ENCODE measurements around the gene DENND1A.

DNA sequence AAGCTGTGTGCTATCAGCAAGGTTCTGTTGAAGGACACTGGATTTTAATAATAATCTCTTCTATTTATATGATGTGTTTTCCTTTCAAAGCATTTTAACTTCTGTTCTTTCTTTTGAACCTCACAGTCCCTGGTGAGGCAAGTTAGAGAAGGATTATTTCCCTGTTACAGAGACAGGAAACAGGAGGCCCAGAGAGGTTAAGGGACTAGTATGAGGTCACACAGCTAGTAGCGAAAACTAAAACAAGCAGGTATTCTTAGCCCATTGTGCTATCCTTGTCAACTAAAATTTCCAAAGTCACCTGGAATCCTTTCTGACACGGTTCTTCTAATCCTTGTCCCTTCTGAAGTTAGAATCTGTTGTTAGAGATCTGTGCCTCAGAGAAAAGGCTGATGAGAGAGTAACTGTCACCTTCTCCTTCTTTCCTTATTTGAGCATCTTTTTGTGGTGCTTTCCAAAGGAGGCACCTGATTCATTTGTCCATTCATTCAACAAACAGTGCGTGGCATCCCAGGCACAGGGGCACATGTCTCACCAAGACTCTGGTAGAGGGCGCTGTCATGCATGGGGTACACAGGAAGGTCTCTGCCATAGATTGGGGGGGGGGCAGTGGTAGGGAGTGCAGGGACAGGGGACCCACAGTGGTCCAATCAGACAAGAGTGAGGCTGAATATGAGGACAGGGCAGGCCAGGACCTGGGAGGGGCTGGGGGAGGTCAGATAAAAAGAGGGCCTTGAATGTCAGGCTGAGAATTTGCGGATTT lies 512.5 kb downstream of the DENND1A start:
- TF ChIP-seq POLR2A (IDR thresholded peaks at IDR 0.05; ENCODE audit: low read length) (no peak), GATA1 (IDR thresholded peaks at IDR 0.05; ENCODE audit: low read depth, low read length) (no peak)
